ENCODE results near the gene GOLGA7B.
A peak's percentile ranks its signal among the peaks of the same experiment; 100 is the strongest.

GOLGA7B gene

DNA sequence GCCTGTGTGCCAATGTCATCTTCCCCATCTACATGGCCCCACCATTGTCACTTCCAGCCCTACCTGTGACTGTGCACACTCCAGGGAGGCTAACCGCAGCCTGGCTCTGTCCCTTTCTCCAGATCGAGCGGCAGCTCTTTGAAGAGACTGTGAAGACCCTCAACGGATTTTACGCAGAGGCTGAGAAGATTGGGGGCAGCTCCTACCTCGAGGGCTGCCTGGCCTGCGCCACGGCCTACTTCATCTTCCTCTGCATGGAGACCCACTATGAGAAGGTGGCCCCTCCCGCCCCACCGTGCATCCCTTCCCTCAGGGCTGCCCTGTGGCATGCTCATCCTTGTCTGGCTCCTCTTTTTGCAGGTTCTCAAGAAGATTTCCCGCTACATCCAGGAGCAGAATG, 14.2 kb downstream of the GOLGA7B start:
- H3K4me3 ChIP-seq (ENCODE audit: low read depth, low read length), result no peak overlapping the region
- DNase-seq (ENCODE audit: low read depth), result no peak

DNA sequence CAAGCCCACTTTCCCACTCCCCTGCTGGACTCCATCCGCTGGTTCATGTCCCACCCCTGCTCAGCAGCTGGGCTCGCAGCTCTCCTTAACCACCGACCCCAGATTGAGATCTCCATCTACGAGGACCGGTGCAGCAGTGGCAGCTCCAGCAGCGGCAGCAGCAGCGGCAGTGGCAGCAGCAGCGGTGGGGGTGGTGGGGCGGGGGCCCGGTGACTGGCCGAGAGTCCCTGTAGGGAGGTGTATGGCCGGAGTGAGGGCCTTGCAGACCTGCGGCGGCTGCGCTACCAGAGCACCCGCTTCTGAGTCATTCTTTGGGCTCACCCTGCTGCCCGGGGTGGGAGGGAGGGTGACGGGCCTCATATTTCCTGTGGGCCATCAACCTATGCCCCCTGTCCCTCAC, 15.8 kb downstream of the GOLGA7B start:
- H3K4me3 ChIP-seq (ENCODE audit: low read depth, low read length), result no peak overlapping the region

GRCh38 chr10:97866524-97867219, 17.0 kb downstream of the GOLGA7B start:
- no peak for DNase-seq (ENCODE audit: low read depth)
- H3K4me3 ChIP-seq (ENCODE audit: low read depth, low read length), result no peak overlapping the region

More for the DNA sequence above, 15.8 kb downstream of the GOLGA7B start:
- DNase-seq (ENCODE audit: low read depth), result no peak

GRCh38 chr10:97867220-97867800, 17.7 kb downstream of the GOLGA7B start:
- no peak for DNase-seq (ENCODE audit: low read depth)
- H3K4me3 ChIP-seq (ENCODE audit: low read depth, low read length), result no peak overlapping the region

GRCh38 chr10:97868134-97868685, 18.6 kb downstream of the GOLGA7B start:
- no peak for DNase-seq (ENCODE audit: low read depth)
- no peak overlapping the region for H3K4me3 ChIP-seq (ENCODE audit: low read depth, low read length)

DNA sequence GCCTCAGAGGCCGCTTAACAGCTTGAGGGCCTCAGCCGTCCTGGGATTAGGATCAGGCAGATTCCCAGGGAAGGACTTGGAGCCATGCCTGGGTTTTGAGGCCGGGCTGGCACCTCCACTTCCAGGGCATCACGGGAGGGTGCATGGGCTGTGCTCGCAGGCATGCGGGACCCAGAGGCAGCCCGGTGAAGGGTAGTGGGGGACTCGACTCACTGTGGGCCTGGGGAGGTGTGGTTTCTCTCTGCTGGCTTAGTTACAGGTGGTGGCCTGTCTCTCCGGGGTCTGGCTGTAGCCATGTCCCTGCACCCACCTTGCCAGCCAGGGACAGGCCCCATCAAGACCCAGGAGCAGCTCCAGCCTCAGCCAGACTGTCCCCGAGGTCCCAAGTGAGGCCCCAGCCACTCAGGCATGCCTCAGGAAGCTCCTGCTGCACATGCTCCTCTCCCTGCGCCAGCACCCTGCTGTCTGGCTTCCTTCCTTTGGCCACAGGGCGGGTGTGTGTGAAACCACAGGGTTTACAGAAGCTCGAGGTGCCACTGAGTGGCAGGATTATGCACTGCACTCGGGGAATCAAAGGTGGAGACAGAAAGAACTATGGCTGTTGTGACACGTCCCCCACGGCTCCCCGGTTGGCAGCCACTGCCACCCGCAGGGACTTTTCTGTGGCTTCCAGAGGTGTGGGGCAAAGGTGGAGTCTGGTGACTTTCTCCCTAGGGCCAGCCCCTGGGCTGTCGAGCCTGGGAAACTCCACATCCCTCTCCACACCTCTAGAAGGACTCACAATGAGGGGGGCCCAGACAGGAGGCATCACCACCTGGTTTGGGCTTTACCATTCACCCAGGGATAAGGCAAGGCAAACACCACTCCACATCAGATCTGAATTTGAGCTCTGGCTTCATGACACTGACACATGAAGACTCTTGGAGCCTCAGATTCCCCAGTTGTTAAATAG, 19.7 kb downstream of the GOLGA7B start:
- DNase-seq (ENCODE audit: low read depth), result peak; percentile 35
- no peak overlapping the region for H3K4me3 ChIP-seq (ENCODE audit: low read depth, low read length)

- H3K4me3 ChIP-seq (ENCODE audit: low read depth, low read length), result no peak overlapping the region
- no peak for DNase-seq (ENCODE audit: low read depth)
Measured at GRCh38 chr10:97870990-97871389, 21.3 kb downstream of the GOLGA7B start.

- DNase-seq (ENCODE audit: low read depth), result no peak
- H3K4me3 ChIP-seq (ENCODE audit: low read depth, low read length), result no peak overlapping the region
Measured at GRCh38 chr10:97873569-97873968, 23.9 kb downstream of the GOLGA7B start.

DNA sequence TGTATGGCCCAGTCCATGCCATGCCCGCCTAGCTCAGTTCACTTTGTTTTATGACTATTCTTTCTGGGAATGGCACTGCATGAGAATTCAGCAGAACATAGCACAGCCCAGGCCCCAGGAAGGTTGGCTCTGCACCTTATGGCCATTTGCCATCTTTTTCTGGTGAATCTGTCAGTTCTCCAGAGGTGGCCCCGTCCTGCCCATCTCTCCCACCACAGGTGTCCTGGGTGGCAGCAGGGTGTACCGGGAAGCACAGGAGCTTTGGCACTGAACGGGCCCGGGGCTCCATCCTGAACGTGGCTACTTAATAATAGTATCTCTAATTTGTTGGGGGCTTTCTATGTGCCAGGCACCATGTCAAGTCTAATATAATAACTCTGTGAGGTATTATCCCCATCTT, 24.7 kb downstream of the GOLGA7B start:
- H3K4me3 ChIP-seq (ENCODE audit: low read depth, low read length), result no peak overlapping the region
- no peak for DNase-seq (ENCODE audit: low read depth)

DNA sequence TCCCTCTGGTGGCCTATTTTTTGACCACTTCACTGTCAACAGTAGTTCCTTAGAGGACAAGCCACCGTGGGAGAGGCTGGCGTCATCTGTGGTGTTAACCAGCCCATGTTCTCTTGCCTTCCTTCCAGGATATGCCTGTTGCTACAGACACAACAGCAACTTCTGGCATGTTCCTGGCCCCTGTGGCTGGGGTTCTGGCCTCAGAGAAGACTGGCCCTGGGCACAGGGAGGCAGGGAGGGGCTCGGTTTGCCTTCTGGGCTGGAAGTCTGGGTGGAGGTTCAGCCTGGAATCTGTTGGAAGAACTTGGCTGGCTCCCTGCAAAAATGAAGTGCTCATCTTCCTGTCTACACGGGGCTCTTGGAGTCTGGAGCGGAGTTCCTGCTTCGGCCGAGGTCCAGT, 25.7 kb downstream of the GOLGA7B start:
- no peak overlapping the region for H3K4me3 ChIP-seq (ENCODE audit: low read depth, low read length)
- DNase-seq (ENCODE audit: low read depth), result no peak

- no peak for DNase-seq (ENCODE audit: low read depth)
- H3K4me3 ChIP-seq (ENCODE audit: low read depth, low read length), result no peak overlapping the region
Measured at GRCh38 chr10:97876402-97876801, 26.8 kb downstream of the GOLGA7B start.

- no peak overlapping the region for H3K4me3 ChIP-seq (ENCODE audit: low read depth, low read length)
- no peak for DNase-seq (ENCODE audit: low read depth)
Measured at GRCh38 chr10:97879241-97879640, 29.6 kb downstream of the GOLGA7B start.

GRCh38 chr10:97880109-97880508, 30.5 kb downstream of the GOLGA7B start:
- DNase-seq (ENCODE audit: low read depth), result no peak
- no peak overlapping the region for H3K4me3 ChIP-seq (ENCODE audit: low read depth, low read length)

DNA sequence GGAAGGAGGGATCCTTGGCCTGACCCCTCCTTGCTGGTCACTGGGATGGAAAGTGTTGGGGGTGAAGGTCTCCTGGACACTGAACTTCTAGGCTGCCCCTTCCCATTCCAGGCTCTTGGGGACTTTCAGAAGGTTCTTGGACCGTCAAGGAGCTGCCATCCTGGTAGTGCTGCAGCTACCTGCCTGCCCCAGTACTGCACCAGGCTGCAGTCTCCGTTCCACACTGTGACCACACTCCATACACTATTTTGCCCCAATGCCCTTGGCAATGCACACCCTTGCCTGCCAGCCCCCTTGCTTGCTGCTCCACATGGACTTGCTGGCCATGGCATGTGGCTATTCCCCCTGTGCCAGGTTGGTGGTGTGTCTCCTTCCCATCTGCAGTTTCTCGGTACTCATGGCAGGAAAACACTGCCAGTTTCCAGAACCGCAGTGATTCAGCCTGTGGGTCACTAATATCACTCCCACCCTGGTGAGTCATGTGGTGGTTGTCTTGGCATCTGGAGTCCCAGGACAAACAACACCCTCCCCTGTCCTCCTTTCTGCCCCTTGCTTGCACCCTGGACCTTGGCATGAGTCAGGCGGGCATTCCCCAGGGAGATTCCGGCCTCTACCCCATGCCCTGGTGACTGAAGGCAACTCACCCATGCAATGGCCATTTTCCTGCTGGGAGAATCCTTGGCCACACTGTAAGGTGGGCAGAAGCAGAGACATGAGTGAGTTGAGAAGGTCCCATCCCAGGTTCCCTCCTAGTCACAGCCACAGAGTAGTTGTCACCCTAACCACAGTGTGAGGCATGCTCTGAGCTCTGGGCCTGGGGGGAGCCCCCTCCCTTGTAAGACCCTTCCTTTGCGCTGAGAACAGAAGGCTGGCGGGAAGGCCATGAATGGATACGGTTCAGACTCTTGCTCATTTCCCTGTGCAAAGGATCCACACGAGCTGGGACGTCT, 32.8 kb downstream of the GOLGA7B start:
- no peak overlapping the region for H3K4me3 ChIP-seq (ENCODE audit: low read depth, low read length)
- DNase-seq (ENCODE audit: low read depth), result peak; percentile 59

- no peak for DNase-seq (ENCODE audit: low read depth)
- H3K4me3 ChIP-seq (ENCODE audit: low read depth, low read length), result no peak overlapping the region
Measured at GRCh38 chr10:97883092-97883485, 33.4 kb downstream of the GOLGA7B start.

DNA sequence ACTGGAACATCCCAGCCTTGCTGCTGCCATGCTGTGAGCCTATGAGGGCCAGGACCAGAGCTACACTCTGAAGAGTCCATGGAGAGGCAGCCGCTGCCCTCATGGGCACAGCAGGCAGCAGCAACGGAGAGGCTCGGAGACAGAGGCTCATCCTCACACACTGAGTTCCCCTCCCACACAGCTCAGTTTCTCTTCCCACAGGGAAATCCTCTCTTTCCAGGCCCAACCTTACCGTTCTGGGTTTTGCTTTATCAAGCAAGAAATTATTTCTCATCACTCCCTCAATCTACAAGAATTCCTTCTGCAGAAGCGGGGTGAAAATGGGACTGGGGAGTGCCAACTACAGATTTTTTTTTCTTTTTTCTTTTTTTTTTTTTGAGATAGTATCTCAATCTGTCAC, 36.6 kb downstream of the GOLGA7B start:
- no peak for DNase-seq (ENCODE audit: low read depth)
- H3K4me3 ChIP-seq (ENCODE audit: low read depth, low read length), result no peak overlapping the region

DNA sequence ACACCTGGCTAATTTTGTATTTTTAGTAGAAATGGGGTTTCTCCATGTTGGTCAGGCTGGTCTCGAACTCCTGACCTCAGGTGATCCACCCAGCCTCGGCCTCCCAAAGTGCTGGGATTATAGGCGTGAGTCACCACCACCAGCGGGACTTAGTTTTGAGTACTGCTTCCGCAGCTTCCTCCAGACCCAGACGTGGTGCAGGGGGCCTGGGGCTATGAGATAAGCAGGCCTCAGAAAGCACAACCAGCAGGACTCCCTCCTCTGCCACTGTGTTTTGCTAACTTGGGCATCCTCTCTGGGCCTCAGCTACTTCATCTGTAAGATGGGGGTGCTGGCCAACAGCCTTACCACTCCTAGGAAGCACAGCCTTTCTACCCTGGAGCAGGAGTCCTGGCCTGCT, 37.8 kb downstream of the GOLGA7B start:
- no peak for DNase-seq (ENCODE audit: low read depth)
- H3K4me3 ChIP-seq (ENCODE audit: low read depth, low read length), result no peak overlapping the region

DNA sequence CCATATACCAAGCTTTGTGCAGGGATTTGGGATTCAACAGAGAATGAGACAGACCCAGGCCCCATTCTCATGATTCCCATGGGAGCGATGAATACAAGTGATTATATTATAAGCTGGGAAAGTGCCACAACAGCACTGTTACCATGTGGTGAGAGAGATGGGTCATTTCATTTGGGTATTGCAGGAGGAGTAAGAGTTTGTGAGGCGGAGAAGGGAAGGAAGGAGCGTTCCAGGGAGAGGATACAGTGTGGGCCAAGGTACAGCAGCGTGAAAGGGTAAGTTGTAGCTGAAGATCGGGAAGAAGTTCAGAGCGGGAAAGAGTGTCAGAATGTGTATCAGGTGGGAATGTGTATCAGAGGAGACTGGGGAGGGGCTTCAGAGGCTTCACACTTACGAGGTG, 38.5 kb downstream of the GOLGA7B start:
- DNase-seq (ENCODE audit: low read depth), result no peak
- H3K4me3 ChIP-seq (ENCODE audit: low read depth, low read length), result no peak overlapping the region

DNA sequence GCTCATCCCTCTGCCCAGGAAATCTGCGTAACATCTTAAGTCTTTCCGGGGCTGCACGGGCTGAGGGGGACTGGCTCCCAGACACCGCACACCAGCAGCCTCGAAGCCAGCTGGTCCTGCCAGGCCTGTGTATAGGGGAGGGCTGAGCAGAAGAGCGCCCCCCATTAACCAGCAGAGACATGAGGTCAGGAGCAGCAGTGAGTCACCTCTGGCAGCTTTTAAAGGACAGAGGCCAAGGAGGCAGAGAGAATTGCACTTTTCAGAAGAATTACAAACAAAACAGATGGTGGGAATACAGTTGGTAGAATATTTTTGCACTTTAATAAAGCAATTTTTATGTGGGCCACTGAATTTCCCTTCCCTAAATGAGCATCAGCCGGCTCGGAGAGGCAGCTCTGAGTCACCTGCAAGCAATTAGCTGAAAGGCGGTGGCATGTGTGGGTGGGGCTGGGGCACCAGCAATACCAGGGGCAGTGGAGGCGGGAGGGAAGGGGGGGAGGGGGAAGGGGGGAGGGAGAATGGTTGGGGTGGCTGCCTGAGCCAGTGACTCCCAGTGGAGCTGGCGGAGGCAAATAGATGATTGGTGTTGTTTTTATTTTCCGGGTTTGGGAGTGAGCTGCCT, 39.1 kb downstream of the GOLGA7B start:
- no peak overlapping the region for H3K4me3 ChIP-seq (ENCODE audit: low read depth, low read length)
- peak; percentile 14 for DNase-seq (ENCODE audit: low read depth)

Measured in skeletal muscle cell (primary cell).